HG02759 (cell line): ENCODE data around the gene TYRO3.

Source experiments
- ATAC-seq: cut with Tn5 transposase; IDR thresholded peaks from one replicate; pipeline ENCODE4 v1.9.1; 2021; ENCODE audit warnings: mild to moderate bottlenecking, moderate library complexity; ENCODE audit not compliant: unreplicated experiment

The TYRO3 gene

GRCh38 chr15:41603411-41603935, 44.5 kb downstream of the TYRO3 start:
- no peak for ATAC-seq

- no peak for ATAC-seq
These were observed 45.2 kb downstream of the TYRO3 start for GRCh38 chr15:41603941-41604911.

GRCh38 chr15:41605566-41605965, 46.6 kb downstream of the TYRO3 start:
- no peak for ATAC-seq

GRCh38 chr15:41606997-41607396, 48.0 kb downstream of the TYRO3 start:
- no peak for ATAC-seq

- ATAC-seq: no peak
These were observed 50.1 kb downstream of the TYRO3 start for GRCh38 chr15:41609123-41609522.

- ATAC-seq: no peak
These were observed 51.0 kb downstream of the TYRO3 start for GRCh38 chr15:41610048-41610447.

- no peak for ATAC-seq
These were observed 61.7 kb downstream of the TYRO3 start for GRCh38 chr15:41620536-41621199.

- ATAC-seq: no peak
These were observed 62.5 kb downstream of the TYRO3 start for GRCh38 chr15:41621200-41622193.

- ATAC-seq: no peak
These were observed 63.9 kb downstream of the TYRO3 start for GRCh38 chr15:41622901-41623300.

- ATAC-seq: no peak
These were observed 68.2 kb downstream of the TYRO3 start for GRCh38 chr15:41627203-41627602.

- no peak for ATAC-seq
These were observed 70.5 kb downstream of the TYRO3 start for GRCh38 chr15:41629463-41629862.

GRCh38 chr15:41629883-41630282, 70.9 kb downstream of the TYRO3 start:
- no peak for ATAC-seq

- ATAC-seq: no peak
These were observed 71.7 kb downstream of the TYRO3 start for GRCh38 chr15:41630616-41631217.

- no peak for ATAC-seq
These were observed 73.0 kb downstream of the TYRO3 start for GRCh38 chr15:41631880-41632470.
